ENCODE results near the gene FOSL1. TPM values are rescaled to one million over a fixed set of nuclear protein-coding genes. Genes with fewer than 3 reads are reported as not detected.
A peak's percentile ranks its signal among the peaks of the same experiment; 100 is the strongest.

The FOSL1 gene
- total RNA-seq, 1 donor from 2014 or later: 172 TPM

DNA sequence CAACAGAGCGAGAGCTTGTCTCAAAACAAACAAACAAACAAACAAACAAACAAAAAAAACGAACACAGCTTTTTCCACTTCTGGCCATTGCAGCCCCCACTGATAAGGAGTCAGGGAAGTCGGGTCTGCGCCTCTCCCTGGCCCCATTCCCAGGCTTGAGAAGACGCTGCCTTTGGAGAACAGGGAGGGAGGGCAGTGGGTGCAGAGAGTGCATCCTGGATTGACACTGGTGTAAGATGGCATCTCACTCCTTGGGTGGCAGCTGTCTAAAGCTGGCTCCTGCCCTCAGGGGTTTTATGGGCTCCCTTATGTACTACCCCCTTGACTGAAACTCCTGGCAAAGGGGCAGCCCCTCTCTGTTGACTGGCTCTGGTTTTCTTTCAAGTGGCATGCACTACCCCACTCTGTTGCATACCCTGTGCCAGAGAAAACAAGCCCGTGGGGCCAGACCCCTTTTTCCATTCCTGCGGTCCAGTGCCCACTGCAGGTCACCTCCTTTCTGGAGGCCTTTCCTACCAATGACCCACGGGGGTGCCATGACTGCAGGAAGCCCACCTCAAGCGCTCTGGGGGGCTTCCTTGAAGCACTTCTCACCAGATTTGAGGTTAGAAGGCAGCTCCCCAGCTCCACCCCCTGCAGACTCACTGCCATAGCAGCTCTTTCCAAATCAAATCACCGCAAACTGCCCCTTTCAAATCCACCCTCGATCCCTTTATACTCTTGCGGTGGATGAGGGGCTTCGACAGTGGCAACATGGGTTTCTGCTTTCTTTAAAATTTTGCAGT is 31.8 kb upstream of the FOSL1 start:
- no peak overlapping the region for H3K4me3 ChIP-seq (ENCODE audit: low read depth, low read length)
- DNase-seq (ENCODE audit: low read depth): no peak
- TF ChIP-seq, protein P1, sequence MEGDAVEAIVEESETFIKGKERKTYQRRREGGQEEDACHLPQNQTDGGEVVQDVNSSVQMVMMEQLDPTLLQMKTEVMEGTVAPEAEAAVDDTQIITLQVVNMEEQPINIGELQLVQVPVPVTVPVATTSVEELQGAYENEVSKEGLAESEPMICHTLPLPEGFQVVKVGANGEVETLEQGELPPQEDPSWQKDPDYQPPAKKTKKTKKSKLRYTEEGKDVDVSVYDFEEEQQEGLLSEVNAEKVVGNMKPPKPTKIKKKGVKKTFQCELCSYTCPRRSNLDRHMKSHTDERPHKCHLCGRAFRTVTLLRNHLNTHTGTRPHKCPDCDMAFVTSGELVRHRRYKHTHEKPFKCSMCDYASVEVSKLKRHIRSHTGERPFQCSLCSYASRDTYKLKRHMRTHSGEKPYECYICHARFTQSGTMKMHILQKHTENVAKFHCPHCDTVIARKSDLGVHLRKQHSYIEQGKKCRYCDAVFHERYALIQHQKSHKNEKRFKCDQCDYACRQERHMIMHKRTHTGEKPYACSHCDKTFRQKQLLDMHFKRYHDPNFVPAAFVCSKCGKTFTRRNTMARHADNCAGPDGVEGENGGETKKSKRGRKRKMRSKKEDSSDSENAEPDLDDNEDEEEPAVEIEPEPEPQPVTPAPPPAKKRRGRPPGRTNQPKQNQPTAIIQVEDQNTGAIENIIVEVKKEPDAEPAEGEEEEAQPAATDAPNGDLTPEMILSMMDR (conservative IDR thresholded peaks at IDR 0.05; ENCODE audit: low read depth, low read length): peak; percentile 9

DNA sequence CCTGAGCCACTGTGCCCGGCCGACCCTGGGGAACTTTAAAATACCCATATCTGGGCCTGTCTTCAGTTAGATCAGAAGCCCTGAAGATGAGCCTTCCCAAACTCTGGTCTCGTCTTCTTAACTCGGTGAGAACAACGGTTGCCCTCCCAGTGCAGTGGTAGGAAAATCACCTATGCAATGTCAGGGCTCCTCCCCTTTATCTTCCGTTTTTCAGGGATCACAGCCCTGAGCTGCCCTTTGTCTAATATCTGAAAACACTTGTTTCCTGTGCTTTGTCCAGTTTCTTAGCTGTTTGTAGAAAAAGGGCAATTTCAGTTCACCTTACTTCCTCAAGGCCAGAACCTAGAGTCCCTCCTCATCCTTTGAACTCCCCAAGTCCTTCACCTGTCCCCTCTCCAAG is 28.5 kb upstream of the FOSL1 start:
- TF ChIP-seq, protein P1 (conservative IDR thresholded peaks at IDR 0.05; ENCODE audit: low read depth, low read length): no peak
- H3K4me3 ChIP-seq (ENCODE audit: low read depth, low read length): no peak overlapping the region
- no peak for DNase-seq (ENCODE audit: low read depth)

DNA sequence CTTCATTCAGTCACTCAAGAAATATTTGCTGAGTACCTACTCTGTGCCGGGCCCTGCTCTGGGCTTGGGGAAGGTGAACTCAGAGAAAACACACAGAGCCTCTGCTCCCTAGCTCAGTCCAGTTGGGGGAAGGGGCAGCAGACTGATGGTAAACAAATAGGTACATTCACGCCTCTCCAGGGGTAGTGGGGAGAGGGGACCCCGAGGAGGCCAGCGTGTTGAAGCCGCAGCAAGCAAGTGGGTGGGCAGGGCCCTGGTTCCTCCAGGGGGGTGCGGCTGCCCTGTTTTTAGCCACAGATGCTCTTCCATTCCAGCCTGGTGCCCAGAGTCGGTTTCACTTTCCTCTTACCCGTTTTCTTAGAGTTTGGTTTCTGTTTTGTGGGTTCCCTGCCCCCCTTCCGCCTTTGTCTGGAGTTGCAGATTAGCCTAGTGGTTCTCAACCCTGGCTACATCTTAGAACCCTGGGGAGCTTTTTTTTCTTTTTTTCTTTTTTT is 27.8 kb upstream of the FOSL1 start:
- DNase-seq (ENCODE audit: low read depth): no peak
- TF ChIP-seq, protein P1 (conservative IDR thresholded peaks at IDR 0.05; ENCODE audit: low read depth, low read length): no peak
- H3K4me3 ChIP-seq (ENCODE audit: low read depth, low read length): no peak overlapping the region

DNA sequence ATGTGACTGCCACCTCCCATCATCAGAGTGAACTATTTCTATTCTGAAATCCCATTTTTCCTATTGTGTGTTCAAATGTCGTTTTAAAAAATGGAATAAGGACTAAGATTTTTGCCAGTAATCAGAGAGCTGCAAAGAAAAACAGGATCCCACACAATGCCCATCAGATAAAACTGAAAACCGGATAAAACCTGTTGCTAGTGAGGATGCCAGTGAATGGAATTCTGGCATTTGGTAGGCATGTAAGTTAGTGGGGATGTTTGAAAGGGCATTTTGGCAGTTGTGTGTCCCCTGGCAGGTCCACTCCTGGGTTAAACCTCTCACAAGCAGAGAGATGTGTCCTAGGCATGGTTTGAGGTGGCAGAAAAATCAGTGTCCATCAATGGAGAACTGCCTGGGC is 25.2 kb upstream of the FOSL1 start:
- TF ChIP-seq, protein P1 (conservative IDR thresholded peaks at IDR 0.05; ENCODE audit: low read depth, low read length): no peak
- H3K4me3 ChIP-seq (ENCODE audit: low read depth, low read length): no peak overlapping the region
- DNase-seq (ENCODE audit: low read depth): no peak

DNA sequence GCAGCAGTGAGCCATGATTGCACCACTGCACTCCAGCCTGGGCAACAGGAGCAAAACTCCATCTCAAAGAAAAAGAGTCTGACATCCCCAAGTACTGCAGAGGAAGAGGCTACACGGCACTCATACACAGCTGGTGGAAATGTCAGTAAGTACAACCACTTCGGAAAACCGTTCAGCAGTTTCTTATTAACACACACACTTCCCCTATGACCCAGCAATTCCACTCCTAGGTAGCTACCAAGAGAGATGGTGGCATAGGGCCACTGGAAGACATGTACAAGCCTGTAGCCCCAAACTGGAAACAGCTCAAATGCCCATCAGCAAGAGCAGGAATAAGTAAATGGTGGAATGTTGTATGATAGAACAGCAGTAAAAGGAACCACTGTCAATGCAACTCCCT is 22.4 kb upstream of the FOSL1 start:
- no peak for DNase-seq (ENCODE audit: low read depth)
- TF ChIP-seq, protein P1 (conservative IDR thresholded peaks at IDR 0.05; ENCODE audit: low read depth, low read length): no peak
- H3K4me3 ChIP-seq (ENCODE audit: low read depth, low read length): no peak overlapping the region

DNA sequence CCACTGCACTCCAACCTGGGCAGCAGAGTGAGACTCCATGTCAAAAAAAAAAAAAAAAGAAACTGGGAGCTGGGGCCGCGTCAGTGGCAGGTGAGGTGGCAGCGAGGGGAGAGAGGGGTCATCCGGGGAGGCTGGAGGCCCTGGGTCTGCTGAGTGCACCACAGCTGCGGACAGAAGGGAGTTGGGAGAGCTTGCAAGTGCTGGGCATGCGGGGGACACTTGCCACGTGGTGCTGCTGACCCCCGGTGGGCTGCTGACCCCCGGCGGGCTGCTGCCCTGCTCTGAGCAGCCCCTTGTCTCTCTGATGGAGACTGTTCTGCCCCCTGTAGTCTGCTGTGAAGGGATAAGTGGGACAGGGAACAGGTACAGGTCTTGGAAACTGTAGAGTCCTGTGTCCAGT is 21.7 kb upstream of the FOSL1 start:
- H3K4me3 ChIP-seq (ENCODE audit: low read depth, low read length): no peak overlapping the region
- no peak for DNase-seq (ENCODE audit: low read depth)
- TF ChIP-seq, protein P1 (conservative IDR thresholded peaks at IDR 0.05; ENCODE audit: low read depth, low read length): no peak

Data from epithelial cell of proximal tubule (primary cell).